ENCODE measurements around the gene KCNE5. TPM values are rescaled to one million over a fixed set of nuclear protein-coding genes. Genes with fewer than 3 reads are reported as not detected.

Gene KCNE5
- total and polyA plus RNA-seq, 9 of the 15 experiments (the other 6 are each of a cell fraction or from before 2014, with no cell fraction given), result 0.08 to 0.38 (median 0.21) TPM; not detected in 1

GRCh38 chrX:109619771-109620170, 5.2 kb downstream of the KCNE5 start (continued):
- no peak for TF ChIP-seq ZZZ3 (IDR thresholded peaks at IDR 0.05)

GRCh38 chrX:109614951-109615350, 10.0 kb downstream of the KCNE5 start:
- Histone ChIP-seq H2AFZ (ENCODE audit: low read depth, low read length) (no peak overlapping the region), H3K79me2 (ENCODE audit: control insufficient read depth, insufficient read depth, low read length) (no peaks in the 10 kb centered on the region), H3K4me1 (replicated peaks in 1 of 2; ENCODE audit: control insufficient read depth in 2 of 2, insufficient read depth in 2 of 2, low read length in 2 of 2) (no peaks in the 10 kb centered on the region), H3K36me3 (ENCODE audit: control insufficient read depth, insufficient read depth, low read length) (no peaks in the 10 kb centered on the region), H3K27ac (ENCODE audit: extremely low read depth, low read depth, low read length) (no peak overlapping the region), H3K4me3 (no peak overlapping the region), H3K9ac (ENCODE audit: insufficient read depth in 1 of 2, low read depth in 2 of 2, low read length in 2 of 2) (no peak overlapping the region), H3K4me2 (ENCODE audit: insufficient read depth, low read length) (no peak overlapping the region), H3K9me1 (ENCODE audit: control insufficient read depth, insufficient read depth, low read length) (no peaks in the 10 kb centered on the region), H3K27me3 (ENCODE audit: control insufficient read depth in 2 of 2, insufficient read depth in 2 of 2, low read length in 2 of 2) (no peaks in the 10 kb centered on the region), H3K9me3 (replicated peaks; ENCODE audit: control insufficient read depth, insufficient read depth, low read depth, low read length) (no peaks in the 10 kb centered on the region), H4K20me1 (replicated peaks; ENCODE audit: control insufficient read depth, insufficient read depth, low read length) (no peaks in the 10 kb centered on the region)
- CTCF ChIA-PET (ENCODE audit: low intra/inter-chr PET ratio), result no interaction called here
- POLR2A ChIA-PET, result interaction anchor here (0.6 kb wide), 1 partner anchor 150 kb away, joined by 3 read pairs; no protein-coding TSS in a partner anchor
- intact Hi-C loops (cut with micrococcal nuclease), result no loop called here
- WGBS (ENCODE audit: insufficient coverage, low coverage, missing lambda C conversion rate), result 7% methylated on average over 6 of the region's 6 CpGs
- in situ Hi-C loops (cut with MboI), result loop anchor here (10.0 kb wide), 1 partner anchor 110 kb away; no protein-coding TSS in a partner anchor
- DNase-seq (ENCODE audit: extremely low read depth in 1 of 4, low spot score in 3 of 4), result no peak
- no TSS peak for BruUV-seq (replicated peaks)
- FAIRE-seq, result no peak
- ATAC-seq, result no peak
- TF ChIP-seq ELF2 (CRISPR knock-in tag; IDR thresholded peaks at IDR 0.05), result no peak
- TF ChIP-seq HDAC6 (IDR thresholded peaks at IDR 0.05; ENCODE audit: low read depth, low read length), result no peak
- TF ChIP-seq, protein P1, sequence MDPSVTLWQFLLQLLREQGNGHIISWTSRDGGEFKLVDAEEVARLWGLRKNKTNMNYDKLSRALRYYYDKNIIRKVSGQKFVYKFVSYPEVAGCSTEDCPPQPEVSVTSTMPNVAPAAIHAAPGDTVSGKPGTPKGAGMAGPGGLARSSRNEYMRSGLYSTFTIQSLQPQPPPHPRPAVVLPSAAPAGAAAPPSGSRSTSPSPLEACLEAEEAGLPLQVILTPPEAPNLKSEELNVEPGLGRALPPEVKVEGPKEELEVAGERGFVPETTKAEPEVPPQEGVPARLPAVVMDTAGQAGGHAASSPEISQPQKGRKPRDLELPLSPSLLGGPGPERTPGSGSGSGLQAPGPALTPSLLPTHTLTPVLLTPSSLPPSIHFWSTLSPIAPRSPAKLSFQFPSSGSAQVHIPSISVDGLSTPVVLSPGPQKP (CRISPR knock-in tag; IDR thresholded peaks at IDR 0.05), result no peak
- TF ChIP-seq FOXA3 (CRISPR knock-in tag; conservative IDR thresholded peaks at IDR 0.05 in 1 of 2, IDR thresholded peaks at IDR 0.05 in 1 of 2), result no peak
- no peak for TF ChIP-seq ZNF57 (CRISPR knock-in tag; IDR thresholded peaks at IDR 0.05)
- TF ChIP-seq ZNF785 (CRISPR knock-in tag; IDR thresholded peaks at IDR 0.05), result no peak
- no peak for TF ChIP-seq MEF2A (IDR thresholded peaks at IDR 0.05; ENCODE audit: control insufficient read depth, low read depth, low read length)
- no peak for TF ChIP-seq FOXK2 (conservative IDR thresholded peaks at IDR 0.05 in 1 of 2, IDR thresholded peaks at IDR 0.05 in 1 of 2; ENCODE audit: low read depth in 2 of 2)
- no peak for TF ChIP-seq CREB3 (tag; conservative IDR thresholded peaks at IDR 0.05; ENCODE audit: low read depth)
- TF ChIP-seq CEBPB (tag; IDR thresholded peaks at IDR 0.05), result no peak
- no peak for TF ChIP-seq RUNX1 (IDR thresholded peaks at IDR 0.05; ENCODE audit: low read depth)
- TF ChIP-seq ZNF431 (CRISPR knock-in tag; IDR thresholded peaks at IDR 0.05), result no peak
- no peak for TF ChIP-seq STAG1 (CRISPR knock-in tag; IDR thresholded peaks at IDR 0.05; ENCODE audit: borderline replicate concordance)
- TF ChIP-seq TGIF2 (CRISPR knock-in tag; IDR thresholded peaks at IDR 0.05), result no peak

Measured in K562 (cell line).